G401 (cell line): Measurements from ENCODE around the gene GNAI2. TPM values are rescaled to one million over a fixed set of nuclear protein-coding genes. Genes with fewer than 3 reads are reported as not detected.

Experiments
- DNase-seq: peaks from one replicate; pipeline ENCODE4 v3.0.0-alpha.2; 2015; ENCODE audit warnings: low spot score
- in situ Hi-C: cut with HindIII; loops from 2 replicates; pipeline ENCODE4 v1.10.0; 2016; ENCODE audit warnings: low sequenced_read_pairs, mixed read lengths
- total RNA-seq: library from RNA; depleted of rRNA; stranded (reverse); fragments of >200 nt; shearing (Covaris generic); gene quantifications from 2 replicates; pipeline ENCODE4 v1.2.3, GENCODE V29; 2014; rRNA removed

GNAI2 gene
- 67.4 and 104 TPM in 2 replicates for total RNA-seq

- in situ Hi-C loops = no loop called here
- DNase-seq = peak; percentile 99
Measured at GRCh38 chr3:50235716-50236483, at the start of gene GNAI2. TSS of gene GNAI2 (plus strand) at chr3:50236204. CDS start at chr3:50236336, 132 bp downstream.

GRCh38 chr3:50187750-50188149 lies 48.3 kb upstream of the GNAI2 start:
- no peak for DNase-seq
- in situ Hi-C loops = no loop called here

DNA sequence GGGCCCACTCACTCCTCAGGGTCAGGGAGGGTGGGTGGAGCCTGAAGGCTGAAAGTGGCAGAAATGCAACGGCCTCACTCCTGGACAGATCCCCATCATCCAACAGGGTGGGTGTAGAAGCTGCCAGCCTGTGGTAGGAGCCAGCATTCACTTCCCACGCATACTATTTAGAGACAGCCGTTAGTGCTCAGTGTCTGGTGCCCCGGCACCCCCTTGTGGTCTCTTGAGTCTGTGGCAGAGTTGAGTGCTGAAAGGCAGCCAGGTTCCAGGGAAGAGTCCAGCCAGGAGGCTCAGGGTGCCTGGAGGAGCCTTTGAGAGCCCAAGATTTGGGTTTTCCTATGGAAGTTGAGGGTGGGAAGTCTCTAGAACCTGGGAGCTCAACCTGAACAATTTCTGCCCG lies 46.7 kb upstream of the GNAI2 start:
- peak; percentile 71 for DNase-seq
- in situ Hi-C loops = no loop called here

DNA sequence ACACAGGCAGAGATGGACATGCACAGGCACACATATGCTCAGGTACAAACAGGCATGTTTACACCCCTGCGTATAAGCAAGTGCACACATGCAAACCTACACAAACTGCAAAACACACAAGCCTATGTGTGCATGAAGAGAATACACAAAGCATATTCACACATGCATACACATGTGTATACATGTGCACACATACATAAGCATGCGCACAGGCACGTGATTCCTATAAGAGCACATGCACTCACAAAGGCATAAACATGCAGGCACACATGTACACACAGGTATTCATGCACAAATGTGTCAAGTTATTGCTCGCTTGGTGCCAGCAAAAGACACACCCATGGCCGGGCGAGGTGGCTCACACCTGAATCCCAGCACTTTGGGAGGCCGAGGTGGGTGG lies 46.0 kb upstream of the GNAI2 start:
- in situ Hi-C loops = no loop called here

GRCh38 chr3:50190936-50191660 lies 44.9 kb upstream of the GNAI2 start, which contains the start of gene GNAT1:
TSS of gene GNAT1 (plus strand) at chr3:50191610. CDS start at chr3:50191726, 116 bp downstream.
- in situ Hi-C loops = no loop called here
- DNase-seq = no peak

More for the DNA sequence above, 46.0 kb upstream of the GNAI2 start:
- DNase-seq = no peak

- no peak for DNase-seq
- in situ Hi-C loops = no loop called here
Measured at GRCh38 chr3:50192124-50192523, 43.9 kb upstream of the GNAI2 start.

DNA sequence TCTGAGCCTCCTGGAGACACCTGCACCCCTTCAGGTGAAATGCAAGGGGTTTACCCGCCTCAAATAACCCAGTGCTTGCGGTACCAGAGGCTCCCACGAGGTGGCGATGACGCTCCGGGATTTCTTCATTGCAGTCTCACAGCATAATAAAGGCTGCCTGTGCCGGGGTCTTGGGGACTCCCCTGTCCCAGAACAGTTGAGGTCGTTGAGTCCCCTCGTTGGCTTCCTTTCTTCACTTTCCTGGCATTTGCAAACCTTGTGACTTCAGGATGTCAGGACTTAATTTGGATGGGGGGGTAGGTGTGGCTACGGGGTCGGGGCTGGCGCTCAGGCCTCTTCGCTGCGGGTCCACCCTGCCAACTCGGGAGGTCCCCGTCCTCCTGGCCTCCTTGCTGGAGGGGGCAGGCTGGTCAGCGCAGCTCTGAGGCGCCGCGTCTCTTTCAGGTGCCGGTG lies 43.3 kb upstream of the GNAI2 start:
- in situ Hi-C loops = no loop called here
- peak; percentile 75 for DNase-seq

DNA sequence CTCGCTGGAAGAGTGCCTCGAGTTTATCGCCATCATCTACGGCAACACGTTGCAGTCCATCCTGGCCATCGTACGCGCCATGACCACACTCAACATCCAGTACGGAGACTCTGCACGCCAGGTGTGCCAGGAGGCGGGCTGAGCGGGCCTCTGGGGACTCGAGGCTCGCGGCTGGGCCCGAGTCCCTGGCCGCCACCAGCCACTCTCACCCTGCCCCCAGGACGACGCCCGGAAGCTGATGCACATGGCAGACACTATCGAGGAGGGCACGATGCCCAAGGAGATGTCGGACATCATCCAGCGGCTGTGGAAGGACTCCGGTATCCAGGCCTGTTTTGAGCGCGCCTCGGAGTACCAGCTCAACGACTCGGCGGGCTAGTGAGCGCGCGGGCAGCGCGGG lies 42.7 kb upstream of the GNAI2 start:
- no peak for DNase-seq
- in situ Hi-C loops = no loop called here

- in situ Hi-C loops = no loop called here
- DNase-seq = no peak
Measured at GRCh38 chr3:50193746-50194127, 42.3 kb upstream of the GNAI2 start.

- peak; percentile 41 for DNase-seq
- in situ Hi-C loops = no loop called here
Measured at GRCh38 chr3:50194128-50194902, 41.7 kb upstream of the GNAI2 start.

GRCh38 chr3:50194903-50195500 lies 41.0 kb upstream of the GNAI2 start:
- in situ Hi-C loops = no loop called here
- DNase-seq = no peak

DNA sequence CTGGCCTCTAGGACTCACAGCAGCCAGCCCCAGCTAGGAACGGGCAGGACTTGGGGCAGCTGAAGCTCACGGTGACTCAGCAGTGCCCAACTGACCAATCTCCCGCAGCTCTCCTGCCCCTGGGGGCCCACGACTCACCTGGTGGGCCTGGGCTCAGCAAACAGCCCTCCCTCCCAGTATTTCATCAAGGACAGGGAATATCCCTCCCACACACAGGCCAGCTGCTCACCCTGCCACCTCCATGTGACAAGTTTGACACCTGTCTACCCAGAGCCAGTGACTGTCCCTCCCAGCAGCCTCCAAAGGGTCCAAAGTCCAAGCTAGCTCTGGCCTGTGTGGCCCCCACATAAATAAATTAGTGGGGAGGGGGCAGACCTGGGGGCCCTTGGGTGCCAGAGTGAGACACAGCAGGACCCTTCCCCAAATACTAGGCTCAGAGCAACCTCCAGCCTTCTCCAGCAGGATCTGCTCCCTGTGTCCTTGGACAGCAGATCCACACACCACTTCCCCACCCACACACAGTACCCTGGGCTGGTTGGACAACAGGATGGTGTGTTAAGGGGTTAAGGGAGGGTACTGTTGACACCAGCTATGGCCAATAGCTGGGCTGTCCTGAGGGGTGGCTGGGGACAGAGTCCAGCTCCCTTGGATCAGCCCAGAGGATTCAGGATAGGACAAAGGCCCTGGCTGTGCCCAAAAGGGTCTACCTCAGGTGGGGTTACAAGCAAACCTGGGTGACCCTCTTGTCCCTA lies 40.3 kb upstream of the GNAI2 start:
- no peak for DNase-seq
- in situ Hi-C loops = no loop called here

GRCh38 chr3:50196253-50196801 lies 39.7 kb upstream of the GNAI2 start:
- in situ Hi-C loops = no loop called here
- no peak for DNase-seq

GRCh38 chr3:50201573-50202315 lies 34.3 kb upstream of the GNAI2 start:
- no peak for DNase-seq
- in situ Hi-C loops = no loop called here

DNA sequence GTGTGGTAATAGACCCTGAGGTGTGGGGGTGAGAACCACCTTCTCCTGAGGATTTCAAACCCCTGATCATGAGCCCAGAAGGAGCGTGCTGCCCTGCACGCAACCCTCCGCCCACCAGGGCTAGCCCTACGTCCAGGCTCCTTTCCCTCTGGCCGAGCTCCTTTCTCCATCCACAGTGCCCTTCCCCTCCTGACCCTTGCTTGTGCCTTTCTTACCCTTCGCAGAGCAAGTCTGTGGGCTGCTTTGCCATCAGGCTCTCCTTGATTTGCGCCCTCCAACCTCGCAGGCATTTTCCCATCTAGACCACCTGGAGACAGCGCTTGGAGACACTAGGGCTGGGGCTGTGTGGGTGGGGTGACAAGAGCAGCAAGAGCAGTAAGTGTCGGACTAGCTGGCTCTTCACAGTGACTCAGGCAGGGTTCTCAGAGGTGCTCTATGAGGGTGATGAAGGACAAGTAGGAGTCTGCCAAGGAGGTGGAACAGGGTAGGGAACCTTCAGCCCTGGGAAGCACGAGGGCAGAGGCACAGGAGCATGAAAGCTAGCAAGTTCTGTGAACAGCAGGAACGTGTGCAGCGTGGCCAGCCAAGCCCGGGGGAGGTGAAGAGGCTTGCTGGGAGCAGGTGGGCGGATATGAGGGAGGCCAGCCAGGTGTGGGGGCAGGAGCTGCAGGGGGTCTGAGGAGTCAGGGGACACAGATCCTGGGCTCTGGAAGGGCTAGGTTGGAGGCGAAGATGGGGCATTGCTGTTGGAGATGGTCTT lies 33.5 kb upstream of the GNAI2 start:
- in situ Hi-C loops = no loop called here
- no peak for DNase-seq

GRCh38 chr3:50203113-50203808 lies 32.7 kb upstream of the GNAI2 start:
- DNase-seq = no peak
- in situ Hi-C loops = no loop called here
